Measurements from ENCODE around the gene TNFSF18. TPM values are rescaled to one million over a fixed set of nuclear protein-coding genes. Genes with fewer than 3 reads are reported as not detected.

Gene TNFSF18
- total and polyA plus RNA-seq, 8 donors, result 0.09 TPM; not detected in 7

- Histone ChIP-seq H3K27me3 (no peaks in the 10 kb centered on the region), H3K36me3 (no peaks in the 10 kb centered on the region), H3K9me3 (peaks cover 0 to 3% (median 0%) of the 10 kb centered on the region in 4 donors), H3K4me1 (no peaks in the 10 kb centered on the region), H3K27ac (no peak overlapping the region), H3K4me3 (no peak overlapping the region)
- DNase-seq (no peak), ATAC-seq (no peak), FAIRE-seq (no peak)
- TF ChIP-seq CTCF (IDR thresholded peaks at IDR 0.05), result no peak
- WGBS, 2 donors, result 91% methylated on average over 6 of the region's 6 CpGs
- intact Hi-C loops (cut with DNase I), result no loop called here
These were observed 47.6 kb downstream of the TNFSF18 start for GRCh38 chr1:173002891-173003838.

DNA sequence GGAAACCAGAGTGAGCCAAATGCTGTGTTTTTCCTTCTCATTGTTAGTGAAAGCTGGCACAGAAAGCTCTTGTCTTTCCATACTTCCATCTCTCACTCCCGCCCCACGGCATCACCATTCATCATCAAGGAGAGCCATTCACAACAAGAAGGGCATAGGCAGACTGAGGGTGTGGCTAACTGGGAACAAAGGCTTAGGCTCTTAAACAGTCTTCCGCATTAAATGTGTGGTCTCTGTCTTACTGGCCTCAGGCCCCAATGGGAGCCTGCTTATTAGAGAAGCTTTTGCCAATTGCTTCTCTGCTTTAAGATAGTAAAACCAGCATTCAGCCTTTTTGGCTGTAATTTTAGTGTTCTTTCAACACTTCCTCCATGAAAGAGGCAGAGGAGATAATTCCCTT lies 51.4 kb downstream of the TNFSF18 start:
- no peak for FAIRE-seq

DNA sequence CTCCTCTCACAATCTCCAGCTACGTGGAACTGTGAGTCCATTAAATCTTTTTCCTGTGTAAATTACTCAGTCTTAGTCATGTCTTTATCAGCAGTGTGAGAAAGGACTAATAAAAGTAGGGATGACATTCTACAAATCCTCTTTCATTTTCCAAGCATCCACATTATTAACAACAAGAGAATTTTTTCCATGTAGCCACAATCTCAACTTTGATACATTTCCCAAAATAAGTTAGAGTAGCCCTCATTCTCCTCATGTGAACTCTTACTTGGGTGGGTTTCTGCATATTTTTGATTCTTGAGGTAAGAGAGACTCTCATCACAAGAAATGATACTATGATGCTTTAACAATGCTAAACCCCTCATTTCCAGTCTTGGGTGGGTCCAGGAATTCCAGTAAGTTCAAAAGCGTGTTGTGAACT lies 52.8 kb downstream of the TNFSF18 start:
- Histone ChIP-seq H3K4me3 (no peak overlapping the region), H3K27me3 (no peaks in the 10 kb centered on the region), H3K9me3 (peaks cover 0 to 3% (median 0%) of the 10 kb centered on the region in 4 donors), H3K4me1 (no peaks in the 10 kb centered on the region), H3K36me3 (no peaks in the 10 kb centered on the region), H3K27ac (no peak overlapping the region)
- intact Hi-C loops (cut with DNase I), result no loop called here
- no peak for TF ChIP-seq CTCF (IDR thresholded peaks at IDR 0.05)
- DNase-seq (no peak), ATAC-seq (no peak), FAIRE-seq (no peak)
- 52 to 73% methylated on average over 2 of the region's 2 CpGs for WGBS, 2 donors

More for the DNA sequence above, 51.4 kb downstream of the TNFSF18 start:
- no peak for DNase-seq
- Histone ChIP-seq H3K36me3 (no peaks in the 10 kb centered on the region), H3K27me3 (no peaks in the 10 kb centered on the region), H3K4me3 (no peak overlapping the region), H3K4me1 (no peaks in the 10 kb centered on the region), H3K9me3 (peaks cover 0 to 3% (median 0%) of the 10 kb centered on the region in 4 donors), H3K27ac (no peak overlapping the region)
- ATAC-seq, result no peak
- no peak for TF ChIP-seq CTCF (IDR thresholded peaks at IDR 0.05)
- intact Hi-C loops (cut with DNase I), result no loop called here
- WGBS, 2 donors, result 50 to 51% methylated on average over 3 of the region's 3 CpGs

DNA sequence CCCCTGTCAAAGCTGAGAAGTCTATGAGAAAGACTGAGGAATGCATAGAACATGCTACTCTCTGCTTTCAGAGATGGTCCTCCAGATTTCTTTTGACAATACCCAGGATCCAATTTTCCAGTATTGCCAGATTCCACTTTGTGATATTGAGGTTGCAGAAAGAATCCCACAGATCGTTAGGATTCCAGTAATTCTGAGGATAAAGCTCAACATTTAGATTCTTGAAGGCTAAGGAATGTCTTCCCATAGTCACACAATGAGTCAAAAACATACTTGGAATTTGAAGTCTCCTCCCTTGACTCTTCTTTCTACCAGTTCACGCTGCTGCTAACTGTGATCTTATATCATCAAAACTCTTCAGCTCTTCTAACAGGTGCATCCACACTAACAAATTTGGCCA lies 57.1 kb downstream of the TNFSF18 start:
- no peaks in the 10 kb centered on the region for H3K27me3 ChIP-seq
- H3K4me3 ChIP-seq, result no peak overlapping the region
- 75 to 83% methylated on average over 2 of the region's 2 CpGs for WGBS, 2 donors
- TF ChIP-seq CTCF (IDR thresholded peaks at IDR 0.05), result no peak
- H3K27ac ChIP-seq, result no peak overlapping the region
- H3K9me3 ChIP-seq, result no peaks in the 10 kb centered on the region
- intact Hi-C loops (cut with DNase I), result no loop called here
- no peak for FAIRE-seq
- H3K36me3 ChIP-seq, result no peaks in the 10 kb centered on the region
- H3K4me1 ChIP-seq, result no peaks in the 10 kb centered on the region
- ATAC-seq, result no peak
- DNase-seq, result no peak

Data from pancreas (tissue), 10 donors.